Epidermal melanocyte (primary cell): ENCODE results near the gene SLC17A7.

Experiments
- DNase-seq: peaks from one replicate; pipeline ENCODE4 v3.0.0; 2011; ENCODE audit warnings: low spot score; ENCODE audit not compliant: insufficient read length

Gene SLC17A7

GRCh38 chr19:49411681-49412326, 29.5 kb downstream of the SLC17A7 start:
- no peak for DNase-seq

- DNase-seq = peak; percentile 0
Observed at GRCh38 chr19:49409441-49410029, 31.8 kb downstream of the SLC17A7 start.

GRCh38 chr19:49408816-49409440, 32.4 kb downstream of the SLC17A7 start:
- peak; percentile 9 for DNase-seq

GRCh38 chr19:49407482-49408015, 33.8 kb downstream of the SLC17A7 start:
- DNase-seq = no peak

GRCh38 chr19:49407079-49407478, 34.2 kb downstream of the SLC17A7 start:
- DNase-seq = no peak

- no peak for DNase-seq
Observed at GRCh38 chr19:49403404-49404187, 37.7 kb downstream of the SLC17A7 start.

GRCh38 chr19:49400029-49400428, 41.3 kb downstream of the SLC17A7 start:
- DNase-seq = no peak

GRCh38 chr19:49398931-49399330, 42.4 kb downstream of the SLC17A7 start:
- no peak for DNase-seq

GRCh38 chr19:49398001-49398615, 43.2 kb downstream of the SLC17A7 start:
- no peak for DNase-seq

GRCh38 chr19:49396738-49397505, 44.4 kb downstream of the SLC17A7 start:
- DNase-seq = no peak

- no peak for DNase-seq
Observed at GRCh38 chr19:49395581-49396407, 45.5 kb downstream of the SLC17A7 start.

GRCh38 chr19:49393881-49394280, 47.4 kb downstream of the SLC17A7 start:
- no peak for DNase-seq

GRCh38 chr19:49391581-49392399, 49.5 kb downstream of the SLC17A7 start:
- DNase-seq = peak; percentile 81

GRCh38 chr19:49390929-49391359, 50.4 kb downstream of the SLC17A7 start:
- DNase-seq = no peak

- no peak for DNase-seq
Observed at GRCh38 chr19:49390131-49390928, 51.0 kb downstream of the SLC17A7 start.

- no peak for DNase-seq
Observed at GRCh38 chr19:49389406-49389805, 51.9 kb downstream of the SLC17A7 start.

GRCh38 chr19:49387936-49388372, 53.4 kb downstream of the SLC17A7 start, which contains the start of gene KASH5:
Gene KASH5 (plus strand): TSS chr19:49388249. CDS start chr19:49390884, 2,635 bp downstream.
- no peak for DNase-seq

- no peak for DNase-seq
Observed at GRCh38 chr19:49383599-49383998, 57.7 kb downstream of the SLC17A7 start.
